NCI-H446 (cell line): ENCODE results near the gene ZNHIT3.
A peak's percentile ranks its signal among the peaks of the same experiment; 100 is the strongest.
"Not testable (repeated sequence)": the region's sequence is repeated elsewhere in the genome, so short reads cannot be mapped to it uniquely, and the experiment has no call there.

Experiments
- DNase-seq, 2 experiments: peaks; one replicate each; lab custom pipeline; 2025; lab: John Stamatoyannopoulos, UW

Gene ZNHIT3

DNA sequence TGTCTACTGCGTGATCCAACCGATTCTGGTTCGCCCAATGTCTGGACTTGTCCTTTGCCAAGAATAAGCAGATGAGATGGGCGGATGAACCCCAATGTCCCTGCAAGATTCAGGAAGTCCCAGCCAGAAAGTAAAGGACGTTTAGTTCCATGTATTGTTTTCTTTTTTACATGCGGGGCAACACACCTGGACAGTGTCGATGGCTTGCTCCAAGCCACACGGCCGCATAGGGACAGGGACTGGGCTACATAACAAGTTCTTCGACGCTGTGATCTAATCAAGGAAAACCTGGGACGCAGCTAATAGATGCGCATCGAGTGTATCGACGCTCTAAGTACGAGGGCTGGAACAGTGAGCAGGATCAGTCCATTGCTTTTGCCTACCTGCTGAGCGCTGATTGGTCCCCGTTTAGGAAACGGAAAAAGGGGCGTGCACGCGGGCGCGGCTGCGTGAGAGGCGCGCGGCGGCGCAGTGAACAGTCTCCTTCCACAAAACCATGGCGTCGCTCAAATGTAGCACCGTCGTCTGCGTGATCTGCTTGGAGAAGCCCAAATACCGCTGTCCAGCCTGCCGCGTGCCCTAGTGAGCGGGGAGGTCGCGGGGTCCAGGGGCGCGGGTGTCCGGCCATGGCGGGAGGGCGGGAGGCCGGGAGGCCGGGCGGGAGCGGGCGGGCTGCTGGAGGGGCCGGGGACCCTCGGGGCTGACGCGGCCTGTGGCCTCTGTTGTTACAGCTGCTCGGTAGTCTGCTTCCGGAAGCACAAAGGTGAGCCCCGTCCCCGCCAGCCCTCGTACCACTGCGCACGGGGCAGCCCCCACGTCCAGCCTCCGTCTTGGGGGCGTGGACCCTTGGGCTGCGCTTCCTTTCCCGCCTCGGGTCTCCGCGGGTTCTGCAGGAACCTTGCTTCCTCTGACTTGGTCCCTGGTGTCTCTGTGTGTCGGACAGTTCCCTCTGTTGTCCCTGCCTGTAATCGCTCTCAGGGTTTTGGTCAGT lies at the start of gene ZNHIT3:
TSS of gene ZNHIT3 (plus strand) at position 478 of the 991 bp plus-strand sequence. CDS start at position 497, 19 bp downstream.
- peak; percentile 85 to 93 for DNase-seq

DNA sequence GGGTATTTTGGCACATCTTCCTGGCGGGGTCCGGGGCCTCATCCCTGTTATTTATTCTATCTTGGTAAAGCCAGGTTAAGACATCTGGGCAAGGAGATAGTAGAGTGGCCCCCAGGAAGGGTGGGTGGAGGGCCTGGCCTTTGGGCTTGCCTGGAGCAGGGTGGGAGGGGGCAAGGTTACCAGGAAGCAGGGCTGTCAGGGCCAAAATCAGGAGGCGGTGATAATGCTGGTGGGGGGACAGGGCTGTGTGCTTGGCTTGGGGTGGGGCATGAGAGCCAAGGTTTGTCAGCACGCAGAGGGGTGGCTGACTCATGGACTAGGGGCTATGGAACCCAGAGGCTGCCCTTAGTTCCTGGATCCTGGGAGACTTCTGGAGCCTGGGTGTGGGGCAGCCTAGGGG lies 44.7 kb upstream of the ZNHIT3 start:
- not testable (repeated sequence) for DNase-seq

DNA sequence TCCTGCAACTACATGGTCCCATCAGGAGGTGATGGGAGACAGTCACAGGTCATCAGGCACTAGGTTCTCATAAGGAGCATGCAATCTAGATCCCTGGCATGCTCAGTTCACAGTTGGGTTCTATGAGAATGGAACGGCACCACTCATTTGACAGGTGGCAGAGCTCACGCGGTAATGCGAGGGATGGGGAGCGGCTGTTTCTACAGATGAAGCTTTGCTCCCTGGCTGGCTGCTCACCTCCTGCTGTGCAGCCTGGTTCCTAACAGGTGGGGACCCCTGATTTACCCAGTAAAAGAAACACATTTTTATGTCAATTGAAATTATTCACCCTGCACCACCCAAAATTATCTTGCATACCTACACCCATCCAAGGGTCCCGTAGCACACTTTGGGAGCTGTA lies 42.7 kb upstream of the ZNHIT3 start:
- DNase-seq = no peak

GRCh38 chr17:36449997-36450396 lies 36.5 kb upstream of the ZNHIT3 start:
- not testable (repeated sequence) for DNase-seq

GRCh38 chr17:36452888-36453287 lies 33.6 kb upstream of the ZNHIT3 start:
- not testable (repeated sequence) for DNase-seq

DNA sequence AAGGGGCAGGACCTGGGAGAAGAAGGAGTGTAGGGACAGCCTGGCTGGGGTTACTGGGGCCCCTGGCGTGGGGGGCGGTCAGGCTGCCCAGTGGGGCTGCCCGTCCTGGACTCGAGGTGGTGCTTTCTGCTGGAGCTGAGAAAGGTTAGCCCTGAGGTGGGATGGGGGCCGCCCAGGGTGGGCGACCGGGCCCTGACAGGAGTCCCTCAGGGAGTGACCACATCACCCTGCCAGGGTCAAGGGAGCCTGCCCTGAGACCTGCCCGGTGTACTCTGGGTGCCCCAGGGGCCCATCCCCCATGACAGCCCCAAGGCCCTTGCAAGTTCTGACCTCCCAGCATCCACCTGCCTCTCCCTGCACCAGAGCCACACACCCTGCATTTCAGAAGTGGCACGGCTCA lies 28.8 kb upstream of the ZNHIT3 start:
- DNase-seq = not testable (repeated sequence)

DNA sequence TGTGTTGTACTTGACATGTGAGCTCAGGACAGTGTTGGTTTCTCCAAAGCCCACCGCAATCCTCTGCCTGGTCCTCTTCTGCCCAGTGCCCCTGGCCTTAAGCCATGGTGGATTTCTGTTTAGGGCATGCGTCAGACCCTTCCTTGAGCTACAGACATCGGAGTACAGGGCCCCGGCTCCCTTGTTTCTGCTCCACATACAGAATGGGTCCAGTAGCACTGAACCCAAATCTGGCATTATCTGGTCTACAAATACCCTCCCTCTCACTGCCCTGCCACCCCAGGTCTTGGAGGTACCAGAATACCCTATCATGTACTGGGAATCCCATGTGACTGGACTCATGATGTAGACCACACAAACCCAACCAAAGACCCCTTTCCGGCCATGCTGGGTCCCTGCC lies 27.4 kb upstream of the ZNHIT3 start:
- DNase-seq = no peak

GRCh38 chr17:36459601-36460000 lies 26.9 kb upstream of the ZNHIT3 start:
- no peak for DNase-seq

DNA sequence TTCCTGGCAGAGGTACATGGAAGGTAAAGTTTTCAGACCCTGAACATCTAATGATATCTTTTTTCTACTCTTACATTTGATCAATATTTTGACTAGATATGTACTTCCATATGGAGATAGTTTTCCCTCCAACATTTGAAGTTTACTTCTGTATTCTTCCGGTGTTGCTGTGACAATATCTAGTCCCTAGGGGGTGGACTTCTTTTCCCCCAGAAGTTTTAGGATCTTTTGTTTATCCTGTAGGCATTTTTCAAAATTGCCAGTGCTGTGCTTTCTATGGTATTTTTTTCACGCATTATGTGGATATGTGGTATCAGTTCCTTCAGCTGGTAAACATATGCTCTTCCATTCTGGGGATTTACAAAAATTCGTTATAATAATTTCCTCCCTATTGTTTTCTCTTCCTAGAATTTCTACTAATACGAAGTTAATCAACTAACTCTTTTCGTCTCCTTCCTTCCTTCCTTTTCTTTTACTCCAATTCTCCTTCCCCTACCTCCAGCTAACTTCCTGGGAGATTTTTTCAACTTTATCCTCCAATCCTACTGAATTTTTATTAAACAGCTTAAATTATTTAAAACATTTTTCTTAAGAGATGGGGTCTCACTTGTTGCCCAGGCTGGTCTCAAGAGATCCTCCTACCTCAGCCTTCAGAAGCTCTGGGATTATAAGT lies 26.1 kb upstream of the ZNHIT3 start:
- DNase-seq = no peak

DNA sequence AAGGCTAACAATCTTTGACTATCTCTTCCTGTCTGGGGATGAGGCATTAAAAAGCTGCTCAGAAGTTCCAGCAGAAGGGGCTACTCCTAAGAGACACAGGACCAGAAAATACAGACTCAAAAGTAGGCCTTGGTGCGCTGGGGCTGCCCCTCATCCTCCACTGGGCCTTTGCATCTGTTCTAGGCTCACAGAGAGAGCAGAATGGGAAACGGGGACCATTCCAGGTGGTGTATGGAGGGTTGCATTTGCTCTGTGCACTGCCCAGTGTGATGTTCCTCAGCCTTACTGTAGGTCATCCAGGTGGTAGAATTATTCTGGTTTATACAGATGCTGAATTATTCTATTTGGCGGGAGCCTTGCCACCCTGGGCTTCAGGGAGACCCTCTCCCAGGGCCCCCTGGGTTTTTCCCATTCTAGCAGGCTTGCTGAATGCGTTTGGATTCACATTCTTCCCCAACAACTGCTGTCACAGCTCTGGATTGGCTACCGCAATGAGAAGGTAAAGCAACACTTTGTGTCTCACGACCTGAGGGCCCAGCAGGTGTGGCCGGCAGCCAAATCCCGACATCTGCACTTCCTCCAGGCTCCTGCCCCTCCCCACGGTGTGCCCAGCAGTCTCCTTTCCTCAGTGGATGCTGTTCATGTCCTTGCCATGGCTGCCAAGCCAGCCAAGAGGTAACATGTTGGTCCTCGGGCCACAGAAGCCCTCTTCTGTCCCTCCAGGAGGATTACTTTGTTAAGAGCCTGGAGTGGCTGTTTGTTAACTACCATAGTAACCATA lies 25.0 kb upstream of the ZNHIT3 start:
- DNase-seq = no peak

DNA sequence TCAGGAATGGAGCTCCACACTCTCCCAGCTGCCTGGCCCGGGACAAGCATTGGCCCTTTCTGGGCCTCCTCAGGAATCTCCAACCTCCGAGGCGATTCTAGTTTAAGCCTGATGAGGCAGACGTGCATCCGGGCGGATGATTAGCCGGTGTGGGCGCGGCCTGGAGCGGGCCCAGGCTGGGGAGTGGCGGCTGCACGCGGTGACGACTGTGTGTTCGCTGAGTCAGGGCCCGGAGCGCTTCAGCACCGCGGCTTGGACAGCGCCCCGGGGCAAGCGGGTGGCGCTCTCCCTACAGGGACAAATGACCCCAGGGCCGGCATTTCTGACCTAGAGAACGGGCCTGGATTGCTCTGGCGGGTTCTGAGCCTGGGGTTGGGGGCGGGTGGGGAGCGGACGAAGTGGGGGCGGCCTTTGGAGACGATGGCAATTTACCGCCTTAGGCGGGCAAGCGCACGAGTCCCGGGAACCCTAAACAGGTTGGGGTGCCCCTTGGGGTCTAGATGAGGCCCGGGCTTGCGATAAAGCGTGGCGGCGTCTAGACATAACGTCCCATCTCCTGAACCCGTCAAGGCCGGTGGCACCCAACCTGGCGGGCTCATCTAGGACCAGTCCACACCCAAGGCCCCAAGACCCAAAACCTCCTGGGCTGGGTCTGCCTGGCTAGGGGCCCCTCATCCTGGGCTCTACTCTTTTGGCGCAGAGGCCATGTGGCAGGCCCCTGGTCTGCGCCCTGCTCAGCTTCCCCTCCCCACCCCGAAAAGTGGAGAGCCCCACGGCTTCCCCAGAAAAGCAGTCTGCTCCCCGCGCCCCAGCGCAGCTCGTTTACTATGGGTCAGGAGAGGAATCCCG lies 22.3 kb upstream of the ZNHIT3 start:
- peak in 1 of 2 experiments; percentile 44 for DNase-seq

DNA sequence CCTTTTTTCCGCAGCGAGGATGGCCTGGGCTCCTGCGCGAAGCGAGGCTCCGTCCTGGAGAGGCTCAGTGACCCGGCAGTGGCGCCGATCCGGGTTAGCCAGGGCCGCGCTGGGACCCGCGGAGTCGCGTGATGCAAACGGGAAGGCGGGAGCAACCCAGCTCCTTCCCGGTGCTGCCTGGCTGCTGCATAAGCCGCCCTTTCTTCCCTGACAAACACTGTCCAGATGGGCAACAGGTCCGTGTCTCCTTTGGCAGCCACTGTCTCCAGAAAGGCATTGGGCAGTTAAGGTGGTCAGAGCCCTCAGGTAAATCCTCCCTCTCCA lies 21.8 kb upstream of the ZNHIT3 start:
- no peak for DNase-seq

GRCh38 chr17:36468903-36469635 lies 17.4 kb upstream of the ZNHIT3 start:
- DNase-seq = no peak

GRCh38 chr17:36469733-36470132 lies 16.7 kb upstream of the ZNHIT3 start:
- no peak for DNase-seq

- no peak for DNase-seq
Measured at GRCh38 chr17:36470499-36470898, 16.0 kb upstream of the ZNHIT3 start.

GRCh38 chr17:36474571-36474970 lies 11.9 kb upstream of the ZNHIT3 start:
- DNase-seq = no peak

DNA sequence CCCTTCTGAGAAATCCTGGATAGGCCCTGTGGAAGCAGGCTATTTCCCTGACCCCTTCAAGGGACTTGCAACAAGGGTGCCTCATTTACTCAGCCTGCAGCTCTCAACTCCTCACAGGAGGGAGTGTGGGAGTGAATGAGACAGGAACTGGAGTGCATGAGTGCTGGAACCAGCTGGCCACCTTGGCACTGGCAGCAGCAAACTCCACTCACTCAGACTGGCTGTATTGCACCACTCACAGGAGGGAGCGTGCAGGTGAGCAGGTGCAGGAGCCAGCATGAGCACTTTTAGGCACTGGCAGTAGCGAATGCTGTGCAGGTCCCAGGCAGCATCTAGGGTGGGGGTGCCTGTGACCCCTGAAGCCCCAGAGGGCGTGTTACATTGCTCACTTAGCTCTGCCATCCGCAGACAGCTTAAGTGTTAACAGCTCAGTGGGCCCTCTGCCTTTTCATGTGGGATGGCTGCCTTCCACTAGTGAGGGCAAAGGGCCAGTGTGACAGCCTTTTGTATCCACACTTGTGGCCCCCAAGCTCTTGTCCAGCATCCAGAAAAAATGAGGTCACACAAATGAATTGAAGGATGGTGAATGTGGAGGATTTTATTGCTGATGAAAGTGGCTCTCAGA lies 11.0 kb upstream of the ZNHIT3 start:
- no peak for DNase-seq

- DNase-seq = no peak
Measured at GRCh38 chr17:36481829-36482228, 4.7 kb upstream of the ZNHIT3 start.

DNA sequence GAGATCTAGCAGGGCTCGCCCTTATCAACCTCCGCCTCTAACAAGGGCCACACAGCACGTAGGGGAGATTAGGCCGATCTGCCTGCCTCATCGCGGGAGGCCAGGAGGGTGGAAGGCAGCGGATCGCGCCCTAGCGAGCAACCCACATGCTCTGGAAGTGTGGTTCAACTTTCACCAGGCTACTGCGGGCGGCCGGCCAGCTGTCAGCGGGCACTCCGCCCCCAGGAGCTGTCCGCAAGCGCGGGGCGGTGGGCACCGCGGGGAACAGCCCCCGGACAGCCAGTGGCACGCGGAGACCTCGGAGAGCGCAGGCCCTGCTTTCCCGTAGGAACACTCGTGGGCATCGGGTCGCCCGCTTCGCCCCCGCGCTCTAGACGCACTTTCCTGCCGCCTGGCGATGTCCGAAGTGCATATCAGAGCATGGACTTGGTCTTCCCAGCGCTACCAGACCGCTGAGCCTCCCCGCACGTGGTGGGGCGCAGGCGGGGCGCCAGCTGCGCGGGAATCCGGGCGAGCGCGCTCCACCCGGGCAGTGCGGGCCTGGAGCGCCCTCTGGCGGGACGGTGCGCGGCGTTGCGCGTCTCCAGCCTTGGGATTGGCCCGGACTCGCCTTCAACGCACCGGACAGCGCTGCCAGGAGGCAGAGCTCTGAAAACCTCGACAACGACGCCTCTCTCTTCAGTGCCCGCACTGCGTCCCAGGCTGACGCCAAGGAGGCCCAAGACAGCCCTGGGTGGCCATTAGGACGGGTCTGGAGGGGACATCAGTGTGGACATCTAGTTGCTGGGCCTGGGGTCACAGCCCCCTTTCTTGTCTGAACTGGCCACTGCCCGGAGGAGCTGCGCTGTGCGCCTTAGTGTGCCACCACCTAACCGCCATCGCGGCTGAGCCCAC lies 3.6 kb upstream of the ZNHIT3 start:
- peak; percentile 49 to 89 for DNase-seq
